Thyroid gland (tissue), 4 donors: ENCODE results near the gene RBM19. TPM values are rescaled to one million over a fixed set of nuclear protein-coding genes. Genes with fewer than 3 reads are reported as not detected.

ENCODE experiments used
- DNase-seq, 2 donors: peaks; one replicate each; pipeline ENCODE4 v3.0.0-alpha.2; 2019
- H3K27ac ChIP-seq, 3 donors: fragments of 200-600 bp; sonication (generic); 1 replicate in 2 of 3; 2 replicates in 1 of 3; pipeline ENCODE4 v1.5.1; 2016 to 2019; ENCODE audit warnings: mild to moderate bottlenecking in 1 of 3, moderate library complexity in 1 of 3
- H3K27me3 ChIP-seq: fragments of 200-600 bp; sonication (generic); one replicate; pipeline ENCODE4 v1.5.1; 2019
- H3K36me3 ChIP-seq, 2 donors: fragments of 200-600 bp; sonication (generic); one replicate each; pipeline ENCODE4 v1.5.1; 2016 to 2019
- H3K4me1 ChIP-seq, 2 donors: fragments of 200-600 bp; sonication (generic); one replicate each; pipeline ENCODE4 v1.5.1; 2017 to 2019
- H3K4me3 ChIP-seq, 3 donors: fragments of 200-600 bp; sonication (generic); replicated peaks in 1 of 3; 1 replicate in 2 of 3; 2 replicates in 1 of 3; pipeline ENCODE4 v1.5.1; 2016; ENCODE audit warnings: mild to moderate bottlenecking in 1 of 3
- H3K9me3 ChIP-seq: fragments of 200-600 bp; sonication (generic); one replicate; pipeline ENCODE4 v1.5.1; 2017
- CTCF ChIP-seq, 6 experiments: fragments of 200-600 bp in 3 of 6; fragments of 450-650 bp in 3 of 6; sonication (generic) in 3 of 6; IDR thresholded peaks; one replicate each; pipeline ENCODE4 v1.5.1; 2016 to 2019; ENCODE audit warnings: antibody characterized with exemption in 6 of 6, mild to moderate bottlenecking in 2 of 6, inconsistent platforms in 1 of 6, moderate library complexity in 1 of 6
- POLR2A ChIP-seq, 2 donors: fragments of 450-650 bp; IDR thresholded peaks; one replicate each; pipeline ENCODE4 v1.6.1; 2017; ENCODE audit warnings: antibody characterized with exemption in 2 of 2, mild to moderate bottlenecking in 2 of 2, moderate library complexity in 1 of 2
- WGBS, 2 donors: methylation state at CpG; one replicate each; pipeline ENCODE4 v1.1.5; 2017; 5-methylcytosine and 5-hydroxymethylcytosine counted together
- intact Hi-C: fragments of 100-400 bp; cut with DNase I; formaldehyde crosslinking; loops from one replicate; pipeline ENCODE4 v1.15.1; 2023
- total RNA-seq, 4 donors: library from RNA; depleted of rRNA; stranded (reverse); fragments of >200 nt; gene quantifications; one replicate each; pipeline ENCODE4 v1.2.3, GENCODE V29; 2016

Gene RBM19
- total RNA-seq, 4 donors from 2014 or later: 27.3 to 40.6 (median 36.1) TPM

GRCh38 chr12:113866496-113866895 is 99.6 kb downstream of the RBM19 start:
- Histone ChIP-seq H3K4me3 (no peak overlapping the region), H3K27ac (no peak overlapping the region), H3K9me3 (no peaks in the 10 kb centered on the region), H3K36me3 (no peaks in the 10 kb centered on the region), H3K4me1 (no peaks in the 10 kb centered on the region), H3K27me3 (no peaks in the 10 kb centered on the region)
- TF ChIP-seq CTCF (IDR thresholded peaks at IDR 0.05): no peak
- no peak for TF ChIP-seq POLR2A (IDR thresholded peaks at IDR 0.05)
- intact Hi-C loops: no loop called here
- DNase-seq: no peak
- 93 to 100% methylated on average over 1 of the region's 1 CpG for WGBS, 2 donors

GRCh38 chr12:113863455-113863845 is 102.7 kb downstream of the RBM19 start:
- no peaks in the 10 kb centered on the region for H3K27me3 ChIP-seq
- H3K27ac ChIP-seq: no peak overlapping the region
- H3K4me3 ChIP-seq: no peak overlapping the region
- no peaks in the 10 kb centered on the region for H3K9me3 ChIP-seq
- 81 to 82% methylated on average over 2 of the region's 2 CpGs for WGBS, 2 donors
- no peak for DNase-seq
- H3K36me3 ChIP-seq: no peaks in the 10 kb centered on the region
- intact Hi-C loops: no loop called here
- H3K4me1 ChIP-seq: no peaks in the 10 kb centered on the region
- TF ChIP-seq POLR2A (IDR thresholded peaks at IDR 0.05) (no peak), CTCF (IDR thresholded peaks at IDR 0.05) (no peak)

- H3K27me3 ChIP-seq: no peaks in the 10 kb centered on the region
- no peaks in the 10 kb centered on the region for H3K4me1 ChIP-seq
- no peak for DNase-seq
- TF ChIP-seq POLR2A (IDR thresholded peaks at IDR 0.05) (no peak), CTCF (IDR thresholded peaks at IDR 0.05) (no peak)
- intact Hi-C loops: no loop called here
- 62 to 66% methylated on average over 16 to 18 of the region's 18 CpGs for WGBS, 2 donors
- no peaks in the 10 kb centered on the region for H3K9me3 ChIP-seq
- no peak overlapping the region for H3K27ac ChIP-seq
- peaks cover 0 to 1% of the 10 kb centered on the region in 2 donors for H3K36me3 ChIP-seq
- H3K4me3 ChIP-seq: no peak overlapping the region
Measured at GRCh38 chr12:113862590-113863454, 103.3 kb downstream of the RBM19 start.

- intact Hi-C loops: no loop called here
- Histone ChIP-seq H3K4me1 (no peaks in the 10 kb centered on the region), H3K36me3 (peaks cover 0 to 11% of the 10 kb centered on the region in 2 donors), H3K9me3 (no peaks in the 10 kb centered on the region), H3K27me3 (no peaks in the 10 kb centered on the region), H3K4me3 (no peak overlapping the region), H3K27ac (no peak overlapping the region)
- TF ChIP-seq POLR2A (IDR thresholded peaks at IDR 0.05): no peak
- no peak for TF ChIP-seq CTCF (IDR thresholded peaks at IDR 0.05)
- WGBS, 2 donors: 90 to 93% methylated on average over 9 of the region's 9 CpGs
- DNase-seq: no peak
Measured at GRCh38 chr12:113861708-113862312, 104.3 kb downstream of the RBM19 start.

GRCh38 chr12:113860950-113861349 is 105.2 kb downstream of the RBM19 start:
- H3K4me3 ChIP-seq: no peak overlapping the region
- TF ChIP-seq POLR2A (IDR thresholded peaks at IDR 0.05): no peak
- TF ChIP-seq CTCF (IDR thresholded peaks at IDR 0.05): no peak
- H3K27ac ChIP-seq: no peak overlapping the region
- 88 to 92% methylated on average over 7 of the region's 7 CpGs for WGBS, 2 donors
- no peaks in the 10 kb centered on the region for H3K9me3 ChIP-seq
- DNase-seq: no peak
- H3K27me3 ChIP-seq: no peaks in the 10 kb centered on the region
- peaks cover 0 to 11% of the 10 kb centered on the region in 2 donors for H3K36me3 ChIP-seq
- no peaks in the 10 kb centered on the region for H3K4me1 ChIP-seq
- intact Hi-C loops: no loop called here
